HG02610 (cell line): ENCODE results near the gene KCNQ2.

Source experiments
- ATAC-seq: cut with Tn5 transposase; IDR thresholded peaks from one replicate; pipeline ENCODE4 v1.9.1; 2021; ENCODE audit warnings: mild to moderate bottlenecking, moderate library complexity; ENCODE audit not compliant: unreplicated experiment

The KCNQ2 gene

GRCh38 chr20:63374504-63374903, 98.0 kb downstream of the KCNQ2 start:
- ATAC-seq = no peak

GRCh38 chr20:63373996-63374395, 98.5 kb downstream of the KCNQ2 start:
- ATAC-seq = no peak

GRCh38 chr20:63372971-63373885, 99.2 kb downstream of the KCNQ2 start:
- no peak for ATAC-seq

GRCh38 chr20:63371291-63371865, 101.1 kb downstream of the KCNQ2 start:
- ATAC-seq = no peak

- no peak for ATAC-seq
These were observed 101.8 kb downstream of the KCNQ2 start for GRCh38 chr20:63370618-63371187.

- ATAC-seq = no peak
These were observed 102.5 kb downstream of the KCNQ2 start for GRCh38 chr20:63369724-63370617.

DNA sequence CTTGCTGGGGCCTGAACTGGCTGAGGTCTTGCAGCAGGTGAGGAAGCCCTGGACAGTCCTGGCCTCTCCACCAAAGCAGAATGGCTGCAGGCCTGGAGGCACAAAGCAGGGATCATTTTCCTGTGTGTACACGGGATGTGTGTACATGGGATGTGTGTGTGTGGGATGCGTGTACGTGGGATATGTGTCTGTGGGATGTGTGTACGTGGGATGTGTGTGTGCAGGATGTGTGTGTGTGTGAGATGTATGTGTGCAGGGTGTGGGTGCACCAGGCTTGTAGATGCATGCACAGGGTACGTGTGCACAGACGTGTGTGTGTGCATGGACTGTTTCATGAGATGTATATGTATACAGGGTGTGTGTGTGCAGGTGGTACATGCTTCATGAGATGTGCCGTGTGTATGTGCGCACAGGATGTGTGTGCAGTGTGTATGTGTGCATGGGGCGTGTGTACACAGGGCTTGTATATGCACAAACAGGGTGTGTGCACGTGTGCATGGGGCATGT, 103.4 kb downstream of the KCNQ2 start:
- ATAC-seq = no peak

- ATAC-seq = no peak
These were observed 104.3 kb downstream of the KCNQ2 start for GRCh38 chr20:63368151-63368550.

DNA sequence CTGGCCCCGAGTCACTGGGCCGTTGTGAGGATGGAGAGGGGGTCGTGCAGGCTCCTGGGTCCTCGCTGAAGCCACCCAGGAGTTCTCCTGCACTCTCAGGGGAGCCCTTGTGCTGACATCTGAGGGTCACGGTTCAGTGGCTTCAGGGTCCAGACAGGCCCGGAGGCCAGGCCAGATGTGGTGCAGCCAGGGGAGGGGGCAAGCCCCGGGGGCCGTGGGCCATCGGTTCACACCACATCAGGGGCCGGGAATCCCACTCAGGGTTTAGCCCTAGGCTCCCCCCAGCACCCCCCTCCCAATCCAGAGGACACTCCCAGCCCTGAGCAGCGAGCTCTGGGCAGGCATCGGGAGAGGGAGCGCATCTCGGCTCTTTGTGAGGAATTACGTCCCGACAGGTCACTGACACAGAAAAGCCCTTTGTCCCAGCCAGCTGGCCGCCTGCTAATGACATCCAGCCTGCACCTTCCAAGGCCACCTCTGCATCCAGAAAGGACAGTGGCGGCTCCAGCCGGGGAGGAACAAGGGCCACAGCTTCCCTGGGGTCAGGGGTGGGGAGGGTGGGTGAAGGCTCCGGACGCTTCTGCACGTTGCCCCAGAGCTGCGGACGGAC, 104.9 kb downstream of the KCNQ2 start:
- ATAC-seq = no peak

GRCh38 chr20:63366390-63367365, 105.8 kb downstream of the KCNQ2 start:
- no peak for ATAC-seq

- no peak for ATAC-seq
These were observed 106.7 kb downstream of the KCNQ2 start for GRCh38 chr20:63365601-63366389.

DNA sequence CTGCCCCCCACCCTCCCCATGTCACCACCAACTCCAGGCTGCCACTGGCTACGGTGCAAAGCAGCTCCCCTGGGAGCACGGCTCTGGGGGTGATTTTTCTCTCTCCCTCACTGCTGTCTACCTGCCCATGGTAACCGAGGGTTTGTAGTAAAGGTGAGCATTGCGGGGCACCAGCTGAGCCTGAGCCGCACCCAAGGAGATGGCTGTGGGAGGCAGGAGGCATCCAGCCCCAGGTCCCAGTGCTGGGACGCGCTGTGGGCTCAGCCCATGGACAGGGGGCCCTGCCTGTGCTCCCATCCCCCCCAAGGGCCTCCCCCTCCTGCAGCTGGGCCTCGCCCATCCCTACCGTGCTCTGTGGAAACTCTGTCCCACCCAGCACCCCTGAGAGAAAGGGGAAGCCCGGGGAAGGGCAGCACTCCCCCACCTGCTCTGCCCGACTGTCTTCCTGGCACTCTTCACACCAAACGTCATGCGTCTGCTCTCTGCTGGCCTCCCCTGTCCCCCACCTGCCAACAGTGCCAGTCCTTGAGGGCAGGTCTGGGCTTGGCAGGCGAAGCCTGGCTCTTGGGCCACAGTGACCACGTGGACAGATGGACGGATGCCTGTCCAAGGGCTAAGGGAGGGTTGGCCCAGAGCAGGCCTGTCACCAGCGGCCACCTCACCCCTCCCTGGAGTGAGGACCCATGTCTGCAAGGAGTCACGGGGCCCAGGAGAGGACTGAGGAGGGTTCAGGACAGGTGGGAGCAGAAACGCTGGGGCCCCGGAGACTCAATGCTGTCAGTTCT, 107.5 kb downstream of the KCNQ2 start:
- no peak for ATAC-seq

DNA sequence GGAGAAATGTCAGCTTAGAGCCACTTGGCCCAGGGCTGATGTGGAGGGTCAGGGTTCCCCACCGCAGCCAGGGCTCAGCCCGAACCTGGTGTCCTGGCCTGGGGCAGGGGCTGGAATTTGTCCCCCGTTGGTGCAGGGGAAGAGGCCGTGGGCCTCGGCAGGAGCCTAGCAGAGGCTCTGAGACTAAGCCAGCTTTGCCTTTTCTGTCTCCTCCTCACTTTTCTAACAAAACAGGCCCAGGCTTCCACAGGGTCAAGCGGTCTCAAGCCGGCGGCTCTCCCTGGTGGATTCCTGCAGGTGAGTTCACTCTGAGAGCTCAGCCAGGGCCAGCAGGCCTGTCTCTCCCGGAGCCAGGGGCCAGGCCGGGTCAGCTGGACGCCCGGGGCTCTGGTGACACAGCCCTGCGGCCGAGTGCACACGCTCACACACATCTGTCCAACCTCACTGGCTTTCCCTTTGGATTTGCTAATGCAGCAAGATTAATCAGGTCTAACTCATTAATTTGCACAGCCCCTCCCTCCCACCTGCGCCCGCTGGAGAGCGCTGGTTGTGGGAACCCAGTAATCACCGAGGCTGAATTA, 108.4 kb downstream of the KCNQ2 start:
- no peak for ATAC-seq

DNA sequence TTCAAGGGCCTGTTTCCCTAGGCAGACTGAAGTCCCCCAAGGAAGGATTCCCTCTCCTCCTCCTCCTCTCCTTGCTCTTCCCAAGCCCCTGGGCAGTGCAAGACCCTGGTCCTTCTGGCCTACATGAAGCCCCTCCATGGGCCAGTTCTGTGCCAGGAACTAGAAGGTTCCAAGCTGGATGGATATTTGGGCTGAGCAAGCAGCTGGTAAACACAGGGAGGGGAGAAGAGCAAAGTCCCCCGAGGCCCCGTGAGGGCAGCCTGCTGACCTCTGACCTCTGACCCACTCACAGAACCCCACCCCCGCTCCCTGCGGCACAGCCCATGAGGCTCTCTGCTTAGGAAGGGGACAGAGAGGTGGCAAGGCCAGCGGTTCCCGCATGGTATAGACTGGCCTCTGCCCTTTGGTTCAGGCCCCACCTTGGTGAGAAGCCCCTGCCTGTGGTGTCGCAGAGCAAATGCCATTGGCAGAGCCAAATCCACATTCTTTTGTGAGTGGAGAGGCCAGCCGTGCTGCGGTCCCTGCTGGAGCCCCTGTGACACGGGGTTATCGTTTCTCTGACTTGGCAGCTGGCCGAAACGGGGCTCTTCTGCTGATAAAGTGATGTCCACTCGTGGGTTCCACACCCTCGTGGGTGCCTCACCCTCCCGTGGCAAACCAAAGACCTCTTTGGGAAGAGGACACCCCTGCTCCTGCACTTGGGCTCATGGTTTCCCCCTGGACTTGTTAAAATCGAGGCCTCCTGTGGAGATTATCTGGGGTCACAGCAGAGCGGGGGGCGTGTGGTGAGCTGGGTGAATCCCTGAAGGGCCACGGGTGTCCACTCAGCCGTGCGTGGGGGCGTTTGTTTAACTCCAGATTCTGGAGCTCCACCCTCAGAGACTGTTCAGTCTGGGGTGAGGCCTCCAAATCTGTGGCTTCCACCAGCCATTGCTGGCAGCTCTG, 109.2 kb downstream of the KCNQ2 start:
- no peak for ATAC-seq

DNA sequence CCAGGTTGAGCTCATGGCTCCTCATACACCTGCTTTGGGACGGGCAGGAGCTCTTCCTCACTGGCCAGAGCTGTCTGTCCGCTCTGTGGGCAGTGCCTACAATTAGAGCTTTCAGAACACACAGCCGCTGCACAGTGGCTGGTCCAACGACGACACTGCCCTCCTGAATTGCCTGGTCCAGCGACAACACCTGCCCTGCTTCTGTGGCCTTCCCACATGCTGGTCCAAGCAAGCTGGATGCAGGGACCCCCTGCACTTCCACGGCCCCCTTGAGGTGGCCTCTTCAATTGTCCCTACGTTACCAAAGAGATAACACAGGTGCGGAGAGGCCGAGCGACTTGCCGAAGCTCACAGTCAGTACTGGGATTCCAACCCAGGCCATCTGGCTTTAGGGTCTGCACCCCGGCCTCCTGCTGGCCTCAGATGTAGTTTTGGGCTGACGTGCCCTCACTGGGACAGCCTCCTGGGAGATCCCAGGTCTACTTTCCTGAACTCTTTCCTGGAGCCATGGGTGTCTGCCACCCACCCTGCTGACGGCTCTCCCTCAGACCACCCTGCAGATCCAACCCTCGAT, 109.9 kb downstream of the KCNQ2 start:
- ATAC-seq = no peak
